Astrocyte of the cerebellum (primary cell): ENCODE data around the gene NYAP1.

Experiments
- DNase-seq: peaks from one replicate; pipeline ENCODE4 v3.0.0-alpha.2; 2011; ENCODE audit warnings: low read depth
- H3K4me3 ChIP-seq: 2 replicates; pipeline ENCODE4 v1.5.1; 2011; ENCODE audit warnings: mild to moderate bottlenecking, low read depth, low read length, moderate library complexity
- CTCF ChIP-seq: IDR thresholded peaks from 2 replicates; pipeline ENCODE4 v1.5.1; 2012; ENCODE audit warnings: low read length, low read depth, moderate library complexity, mild to moderate bottlenecking; ENCODE audit errors: missing control alignments
- in situ Hi-C: cut with HindIII; loops from 2 replicates; pipeline ENCODE4 v1.10.0; 2017; ENCODE audit warnings: low sequenced_read_pairs

The NYAP1 gene

GRCh38 chr7:100472121-100472851 lies 11.4 kb upstream of the NYAP1 start:
- TF ChIP-seq CTCF: no peak
- no peak overlapping the region for H3K4me3 ChIP-seq
- in situ Hi-C loops: no loop called here
- DNase-seq: no peak

GRCh38 chr7:100472854-100473499 lies 10.8 kb upstream of the NYAP1 start:
- in situ Hi-C loops: no loop called here
- TF ChIP-seq CTCF: no peak
- no peak overlapping the region for H3K4me3 ChIP-seq
- DNase-seq: no peak

- in situ Hi-C loops: no loop called here
- no peak overlapping the region for H3K4me3 ChIP-seq
- no peak for DNase-seq
- TF ChIP-seq CTCF: no peak
These were observed 8.2 kb upstream of the NYAP1 start for GRCh38 chr7:100475549-100475948.

GRCh38 chr7:100476101-100476780 lies 7.5 kb upstream of the NYAP1 start:
- TF ChIP-seq CTCF: no peak
- no peak for DNase-seq
- in situ Hi-C loops: no loop called here
- H3K4me3 ChIP-seq: peak overlapping the region; percentile 91

GRCh38 chr7:100476903-100477870 lies 6.5 kb upstream of the NYAP1 start:
- DNase-seq: no peak
- TF ChIP-seq CTCF: peak; percentile 35
- in situ Hi-C loops: no loop called here
- peak overlapping the region; percentile 91 for H3K4me3 ChIP-seq

- TF ChIP-seq CTCF: no peak
These were observed 5.9 kb upstream of the NYAP1 start for GRCh38 chr7:100477871-100478267.

More at GRCh38 chr7:100477871-100478267, 5.9 kb upstream of the NYAP1 start:
- in situ Hi-C loops: no loop called here
- DNase-seq: no peak
- H3K4me3 ChIP-seq: peak overlapping the region; percentile 91
